ENCODE measurements around the gene SMPD4.
"Not testable (repeated sequence)": the region's sequence is repeated elsewhere in the genome, so short reads cannot be mapped to it uniquely, and the experiment has no call there.

Gene SMPD4

GRCh38 chr2:130198343-130198742, 16.9 kb upstream of the SMPD4 start, which contains the start of gene TUBA3E:
TSS of gene TUBA3E (minus strand) at chr2:130198439. CDS start at chr2:130198360, 79 bp downstream.
- no peaks in the 10 kb centered on the region for H3K79me2 ChIP-seq (ENCODE audit: control insufficient read depth, insufficient read depth, low read length, poor library complexity)
- H3K27ac ChIP-seq (ENCODE audit: low read depth, low read length) = no peak within 1 kb of the TSS
- H3K27me3 ChIP-seq (ENCODE audit: insufficient read depth, low read length) = no peaks in the 10 kb centered on the region
- H3K23ac ChIP-seq (ENCODE audit: low read length) = no peak within 1 kb of the TSS
- H4K91ac ChIP-seq (ENCODE audit: low read depth, low read length) = no peak within 1 kb of the TSS
- H4K12ac ChIP-seq (ENCODE audit: low read depth, low read length) = no peak within 1 kb of the TSS
- no peak within 1 kb of the TSS for H3K18ac ChIP-seq (ENCODE audit: low read length)
- no peak within 1 kb of the TSS for H2AFZ ChIP-seq (ENCODE audit: insufficient read depth, low read length, poor library complexity)
- H3K4ac ChIP-seq (ENCODE audit: low read depth, low read length) = no peak within 1 kb of the TSS
- H3K9me3 ChIP-seq (ENCODE audit: insufficient read depth, low read depth, low read length) = no peaks in the 10 kb centered on the region
- no peaks in the 10 kb centered on the region for H3K36me3 ChIP-seq (ENCODE audit: control insufficient read depth in 1 of 2, insufficient read depth in 2 of 2, low read length in 2 of 2)
- H3K14ac ChIP-seq (ENCODE audit: low read length) = no peak within 1 kb of the TSS
- H3K4me1 ChIP-seq (ENCODE audit: control insufficient read depth in 1 of 2, insufficient read depth in 2 of 2, low read length in 2 of 2) = no peaks in the 10 kb centered on the region
- no peak within 1 kb of the TSS for H2BK12ac ChIP-seq (ENCODE audit: low read length)
- DNase-seq = no peak
- H3K4me3 ChIP-seq (ENCODE audit: low read depth, low read length) = no peak within 1 kb of the TSS
- H2AK5ac ChIP-seq (ENCODE audit: low read length) = no peak within 1 kb of the TSS
- H2BK5ac ChIP-seq (ENCODE audit: low read depth, low read length, poor library complexity) = no peak within 1 kb of the TSS
- no peak within 1 kb of the TSS for H4K8ac ChIP-seq (ENCODE audit: low read depth, low read length)
- no peak within 1 kb of the TSS for H3K9ac ChIP-seq (ENCODE audit: low read length)
- H2BK120ac ChIP-seq (ENCODE audit: insufficient read depth, low read length, poor library complexity) = no peak within 1 kb of the TSS
- no peak within 1 kb of the TSS for H3K4me2 ChIP-seq (ENCODE audit: low read length)
- no CpG with 5 or more reads among the region's 26 CpGs for WGBS (ENCODE audit: extremely low coverage, insufficient coverage, insufficient read length)
- no peaks in the 10 kb centered on the region for H3K79me1 ChIP-seq (ENCODE audit: low read length)

GRCh38 chr2:130196052-130196451, 14.7 kb upstream of the SMPD4 start:
- H4K8ac ChIP-seq (ENCODE audit: low read depth, low read length); H4K12ac ChIP-seq (ENCODE audit: low read depth, low read length); H2BK120ac ChIP-seq (ENCODE audit: insufficient read depth, low read length, poor library complexity); H3K14ac ChIP-seq (ENCODE audit: low read length); H3K4me1 ChIP-seq (ENCODE audit: control insufficient read depth in 1 of 2, insufficient read depth in 2 of 2, low read length in 2 of 2); H3K4me2 ChIP-seq (ENCODE audit: low read length); H3K9me3 ChIP-seq (ENCODE audit: insufficient read depth, low read depth, low read length); H3K18ac ChIP-seq (ENCODE audit: low read length); H3K79me2 ChIP-seq (ENCODE audit: control insufficient read depth, insufficient read depth, low read length, poor library complexity); H3K4me3 ChIP-seq (ENCODE audit: low read depth, low read length); H2AFZ ChIP-seq (ENCODE audit: insufficient read depth, low read length, poor library complexity); H2BK5ac ChIP-seq (ENCODE audit: low read depth, low read length, poor library complexity); H2BK12ac ChIP-seq (ENCODE audit: low read length); H3K36me3 ChIP-seq (ENCODE audit: control insufficient read depth in 1 of 2, insufficient read depth in 2 of 2, low read length in 2 of 2); H3K9ac ChIP-seq (ENCODE audit: low read length); DNase-seq; H3K4ac ChIP-seq (ENCODE audit: low read depth, low read length); H3K79me1 ChIP-seq (ENCODE audit: low read length); H2AK5ac ChIP-seq (ENCODE audit: low read length); H3K23ac ChIP-seq (ENCODE audit: low read length); H4K91ac ChIP-seq (ENCODE audit: low read depth, low read length); H3K27ac ChIP-seq (ENCODE audit: low read depth, low read length); H3K27me3 ChIP-seq (ENCODE audit: insufficient read depth, low read length): not testable (repeated sequence)
- no CpG with 5 or more reads among the region's 13 CpGs for WGBS (ENCODE audit: extremely low coverage, insufficient coverage, insufficient read length)

- H3K27me3 ChIP-seq (ENCODE audit: insufficient read depth, low read length); H3K4me1 ChIP-seq (ENCODE audit: control insufficient read depth in 1 of 2, insufficient read depth in 2 of 2, low read length in 2 of 2); H3K14ac ChIP-seq (ENCODE audit: low read length); H4K8ac ChIP-seq (ENCODE audit: low read depth, low read length); H2AK5ac ChIP-seq (ENCODE audit: low read length); H3K4me2 ChIP-seq (ENCODE audit: low read length); H3K36me3 ChIP-seq (ENCODE audit: control insufficient read depth in 1 of 2, insufficient read depth in 2 of 2, low read length in 2 of 2); H3K9me3 ChIP-seq (ENCODE audit: insufficient read depth, low read depth, low read length); H3K4me3 ChIP-seq (ENCODE audit: low read depth, low read length); H3K79me1 ChIP-seq (ENCODE audit: low read length); H3K9ac ChIP-seq (ENCODE audit: low read length); H2BK120ac ChIP-seq (ENCODE audit: insufficient read depth, low read length, poor library complexity); H4K91ac ChIP-seq (ENCODE audit: low read depth, low read length); H3K18ac ChIP-seq (ENCODE audit: low read length); H2BK5ac ChIP-seq (ENCODE audit: low read depth, low read length, poor library complexity); H4K12ac ChIP-seq (ENCODE audit: low read depth, low read length); H2BK12ac ChIP-seq (ENCODE audit: low read length); H2AFZ ChIP-seq (ENCODE audit: insufficient read depth, low read length, poor library complexity); H3K4ac ChIP-seq (ENCODE audit: low read depth, low read length); H3K79me2 ChIP-seq (ENCODE audit: control insufficient read depth, insufficient read depth, low read length, poor library complexity); H3K23ac ChIP-seq (ENCODE audit: low read length); DNase-seq; H3K27ac ChIP-seq (ENCODE audit: low read depth, low read length): not testable (repeated sequence)
- no CpG with 5 or more reads among the region's 9 CpGs for WGBS (ENCODE audit: extremely low coverage, insufficient coverage, insufficient read length)
These were observed 13.8 kb upstream of the SMPD4 start for GRCh38 chr2:130195089-130195635.

GRCh38 chr2:130193824-130194223, 12.4 kb upstream of the SMPD4 start:
- not testable (repeated sequence) for H3K4me2 ChIP-seq (ENCODE audit: low read length); H4K8ac ChIP-seq (ENCODE audit: low read depth, low read length); H3K27ac ChIP-seq (ENCODE audit: low read depth, low read length); H4K91ac ChIP-seq (ENCODE audit: low read depth, low read length); H2AFZ ChIP-seq (ENCODE audit: insufficient read depth, low read length, poor library complexity); DNase-seq; H3K9ac ChIP-seq (ENCODE audit: low read length); H3K18ac ChIP-seq (ENCODE audit: low read length); H3K27me3 ChIP-seq (ENCODE audit: insufficient read depth, low read length); H2BK5ac ChIP-seq (ENCODE audit: low read depth, low read length, poor library complexity); H3K4ac ChIP-seq (ENCODE audit: low read depth, low read length); H2BK120ac ChIP-seq (ENCODE audit: insufficient read depth, low read length, poor library complexity); H3K4me3 ChIP-seq (ENCODE audit: low read depth, low read length); H2AK5ac ChIP-seq (ENCODE audit: low read length); H3K79me1 ChIP-seq (ENCODE audit: low read length); H3K9me3 ChIP-seq (ENCODE audit: insufficient read depth, low read depth, low read length); H2BK12ac ChIP-seq (ENCODE audit: low read length); H3K14ac ChIP-seq (ENCODE audit: low read length); H3K23ac ChIP-seq (ENCODE audit: low read length); H3K79me2 ChIP-seq (ENCODE audit: control insufficient read depth, insufficient read depth, low read length, poor library complexity); H3K4me1 ChIP-seq (ENCODE audit: control insufficient read depth in 1 of 2, insufficient read depth in 2 of 2, low read length in 2 of 2); H3K36me3 ChIP-seq (ENCODE audit: control insufficient read depth in 1 of 2, insufficient read depth in 2 of 2, low read length in 2 of 2); H4K12ac ChIP-seq (ENCODE audit: low read depth, low read length)
- WGBS (ENCODE audit: extremely low coverage, insufficient coverage, insufficient read length) = no CpG with 5 or more reads among the region's 22 CpGs

Data from trophoblast cell (in vitro differentiated cells and primary cell).